MG63 (cell line): ENCODE data around the gene UBE2J1. TPM values are rescaled to one million over a fixed set of nuclear protein-coding genes. Genes with fewer than 3 reads are reported as not detected.
A peak's percentile ranks its signal among the peaks of the same experiment; 100 is the strongest.
"Not testable (repeated sequence)": the region's sequence is repeated elsewhere in the genome, so short reads cannot be mapped to it uniquely, and the experiment has no call there.

Source experiments
- DNase-seq: peaks from one replicate; pipeline ENCODE4 v3.0.0-alpha.2; 2020
- H3K27me3 ChIP-seq: fragments of 250-450 bp; sonication (Bioruptor Pico); 2 replicates; pipeline ENCODE4 v1.5.1; 2020; ENCODE audit warnings: mild to moderate bottlenecking, moderate library complexity
- H3K36me3 ChIP-seq: fragments of 250-450 bp; sonication (Bioruptor Pico); 2 replicates; pipeline ENCODE4 v1.5.1; 2020; ENCODE audit warnings: mild to moderate bottlenecking, moderate library complexity
- H3K4me3 ChIP-seq: fragments of 250-450 bp; sonication (Bioruptor Pico); 2 replicates; pipeline ENCODE4 v1.5.1; 2020; ENCODE audit warnings: mild to moderate bottlenecking, moderate library complexity
- H3K9me3 ChIP-seq: fragments of 250-450 bp; sonication (Bioruptor Pico); 2 replicates; pipeline ENCODE4 v1.5.1; 2020; ENCODE audit warnings: mild to moderate bottlenecking, moderate library complexity
- total RNA-seq: library from RNA; depleted of rRNA; stranded (reverse); fragments of >200 nt; shearing (Covaris generic); gene quantifications from 2 replicates; pipeline ENCODE4 v1.2.3, GENCODE V29; 2014; ENCODE audit warnings: low replicate concordance

The UBE2J1 gene
- total RNA-seq, 1 experiment from 2014 or later = 42.3 TPM

- Histone ChIP-seq H3K36me3 (no peaks in the 10 kb centered on the region), H3K9me3 (no peaks in the 10 kb centered on the region), H3K27me3 (no peaks in the 10 kb centered on the region), H3K4me3 (no peak overlapping the region)
- DNase-seq = no peak
Observed at GRCh38 chr6:89308525-89309395, 43.8 kb downstream of the UBE2J1 start.

- not testable (repeated sequence) for H3K36me3 ChIP-seq, H3K4me3 ChIP-seq, H3K27me3 ChIP-seq, H3K9me3 ChIP-seq, DNase-seq
Observed at GRCh38 chr6:89304517-89304916, 48.0 kb downstream of the UBE2J1 start.

GRCh38 chr6:89302936-89303335 is 49.6 kb downstream of the UBE2J1 start:
- DNase-seq = no peak
- Histone ChIP-seq H3K4me3 (no peak overlapping the region), H3K9me3 (no peaks in the 10 kb centered on the region), H3K27me3 (no peaks in the 10 kb centered on the region), H3K36me3 (no peaks in the 10 kb centered on the region)

GRCh38 chr6:89302195-89302770 is 50.2 kb downstream of the UBE2J1 start:
- H3K4me3 ChIP-seq = no peak overlapping the region

GRCh38 chr6:89301586-89302194 is 50.8 kb downstream of the UBE2J1 start:
- H3K27me3 ChIP-seq = no peaks in the 10 kb centered on the region

More at GRCh38 chr6:89302195-89302770, 50.2 kb downstream of the UBE2J1 start:
- no peak for DNase-seq
- no peaks in the 10 kb centered on the region for H3K36me3 ChIP-seq
- no peaks in the 10 kb centered on the region for H3K27me3 ChIP-seq
- H3K9me3 ChIP-seq = no peaks in the 10 kb centered on the region

GRCh38 chr6:89299466-89299850 is 53.1 kb downstream of the UBE2J1 start:
- DNase-seq = peak; percentile 23
- H3K27me3 ChIP-seq = no peaks in the 10 kb centered on the region
- H3K9me3 ChIP-seq = no peaks in the 10 kb centered on the region
- H3K36me3 ChIP-seq = no peaks in the 10 kb centered on the region
- no peak overlapping the region for H3K4me3 ChIP-seq

More at GRCh38 chr6:89301586-89302194, 50.8 kb downstream of the UBE2J1 start:
- H3K9me3 ChIP-seq = no peaks in the 10 kb centered on the region
- no peaks in the 10 kb centered on the region for H3K36me3 ChIP-seq
- DNase-seq = no peak
- no peak overlapping the region for H3K4me3 ChIP-seq

GRCh38 chr6:89298680-89299465 is 53.6 kb downstream of the UBE2J1 start:
- no peaks in the 10 kb centered on the region for H3K9me3 ChIP-seq
- peak; percentile 77 for DNase-seq
- no peak overlapping the region for H3K4me3 ChIP-seq
- no peaks in the 10 kb centered on the region for H3K27me3 ChIP-seq
- H3K36me3 ChIP-seq = no peaks in the 10 kb centered on the region

- Histone ChIP-seq H3K27me3 (no peaks in the 10 kb centered on the region), H3K4me3 (no peak overlapping the region), H3K36me3 (no peaks in the 10 kb centered on the region), H3K9me3 (no peaks in the 10 kb centered on the region)
- peak; percentile 93 for DNase-seq
Observed at GRCh38 chr6:89297695-89298351, 54.7 kb downstream of the UBE2J1 start.

- H3K9me3 ChIP-seq = no peaks in the 10 kb centered on the region
- H3K4me3 ChIP-seq = no peak overlapping the region
- DNase-seq = no peak
- no peaks in the 10 kb centered on the region for H3K27me3 ChIP-seq
- H3K36me3 ChIP-seq = no peaks in the 10 kb centered on the region
Observed at GRCh38 chr6:89295981-89296380, 56.5 kb downstream of the UBE2J1 start.

- H3K27me3 ChIP-seq, H3K4me3 ChIP-seq, H3K36me3 ChIP-seq, H3K9me3 ChIP-seq, DNase-seq: not testable (repeated sequence)
Observed at GRCh38 chr6:89295116-89295515, 57.4 kb downstream of the UBE2J1 start.

GRCh38 chr6:89291256-89291819 is 61.2 kb downstream of the UBE2J1 start:
- Histone ChIP-seq H3K27me3 (no peaks in the 10 kb centered on the region), H3K9me3 (no peaks in the 10 kb centered on the region), H3K36me3 (no peaks in the 10 kb centered on the region), H3K4me3 (no peak overlapping the region)
- no peak for DNase-seq

GRCh38 chr6:89290401-89291155 is 61.9 kb downstream of the UBE2J1 start:
- no peaks in the 10 kb centered on the region for H3K27me3 ChIP-seq
- DNase-seq = no peak
- H3K36me3 ChIP-seq = no peaks in the 10 kb centered on the region
- H3K9me3 ChIP-seq = no peaks in the 10 kb centered on the region
- H3K4me3 ChIP-seq = no peak overlapping the region

GRCh38 chr6:89289710-89290109 is 62.8 kb downstream of the UBE2J1 start:
- no peak overlapping the region for H3K4me3 ChIP-seq
- DNase-seq = no peak
- no peaks in the 10 kb centered on the region for H3K27me3 ChIP-seq
- no peaks in the 10 kb centered on the region for H3K9me3 ChIP-seq
- H3K36me3 ChIP-seq = no peaks in the 10 kb centered on the region

GRCh38 chr6:89287351-89288028 is 65.0 kb downstream of the UBE2J1 start:
- no peaks in the 10 kb centered on the region for H3K9me3 ChIP-seq
- DNase-seq = no peak
- no peaks in the 10 kb centered on the region for H3K36me3 ChIP-seq
- no peak overlapping the region for H3K4me3 ChIP-seq
- H3K27me3 ChIP-seq = no peaks in the 10 kb centered on the region

GRCh38 chr6:89286516-89286915 is 66.0 kb downstream of the UBE2J1 start:
- DNase-seq = no peak
- Histone ChIP-seq H3K9me3 (no peaks in the 10 kb centered on the region), H3K36me3 (no peaks in the 10 kb centered on the region), H3K27me3 (no peaks in the 10 kb centered on the region), H3K4me3 (no peak overlapping the region)
